Activated naive CD8-positive, alpha-beta T cell treated with anti-CD3 and anti-CD28 coated beads, Interleukin-2, amount 50 U/mL, for 16 hours (primary cell): Measurements from ENCODE around the gene GJA5.

Experiments
- DNase-seq: peaks from one replicate; pipeline ENCODE4 v3.0.0-alpha.2; 2020; ENCODE audit warnings: low read depth, low spot score

GJA5 gene

GRCh38 chr1:147729315-147729714, 31.1 kb downstream of the GJA5 start:
- no peak for DNase-seq

- no peak for DNase-seq
These were observed 34.2 kb downstream of the GJA5 start for GRCh38 chr1:147726168-147726567.

- no peak for DNase-seq
These were observed 34.7 kb downstream of the GJA5 start for GRCh38 chr1:147725685-147726084.

GRCh38 chr1:147723691-147724323, 36.6 kb downstream of the GJA5 start:
- DNase-seq = no peak

GRCh38 chr1:147722124-147722523, 38.3 kb downstream of the GJA5 start:
- DNase-seq = no peak

GRCh38 chr1:147721716-147722115, 38.7 kb downstream of the GJA5 start:
- no peak for DNase-seq

- DNase-seq = no peak
These were observed 39.8 kb downstream of the GJA5 start for GRCh38 chr1:147720557-147720956.

- DNase-seq = no peak
These were observed 40.6 kb downstream of the GJA5 start for GRCh38 chr1:147719711-147720225.

GRCh38 chr1:147719029-147719698, 41.2 kb downstream of the GJA5 start:
- no peak for DNase-seq

- DNase-seq = no peak
These were observed 42.7 kb downstream of the GJA5 start for GRCh38 chr1:147717706-147718097.

- DNase-seq = no peak
These were observed 43.2 kb downstream of the GJA5 start for GRCh38 chr1:147717051-147717705.

GRCh38 chr1:147712605-147713004, 47.8 kb downstream of the GJA5 start:
- DNase-seq = no peak
